ENCODE results near the gene DYNC1LI1. TPM values are rescaled to one million over a fixed set of nuclear protein-coding genes. Genes with fewer than 3 reads are reported as not detected.

DYNC1LI1 gene
- total and polyA plus RNA-seq, 2 experiments from 2014 or later, result 45.1 to 48.0 TPM

GRCh38 chr3:32552013-32552412 is 18.6 kb downstream of the DYNC1LI1 start:
- Histone ChIP-seq H3K27me3 (ENCODE audit: insufficient read depth) (no peaks in the 10 kb centered on the region), H3K4me2 (no peak overlapping the region), H3K4me1 (ENCODE audit: insufficient read depth) (peaks cover 6% of the 10 kb centered on the region; the same call in 1 of the 2 replicates), H3K27ac (ENCODE audit: low read depth) (no peak overlapping the region), H3K36me3 (ENCODE audit: insufficient read depth) (no peaks in the 10 kb centered on the region), H3F3A (replicated peaks; ENCODE audit: low read depth) (no peaks in the 10 kb centered on the region), H4K20me1 (replicated peaks; ENCODE audit: insufficient read depth) (peaks cover 30% of the 10 kb centered on the region), H3K9me2 (ENCODE audit: insufficient read depth) (no peaks in the 10 kb centered on the region), H2AFZ (no peak overlapping the region), H3K4me3 (no peak overlapping the region), H3K79me2 (replicated peaks; ENCODE audit: insufficient read depth) (peaks cover 100% of the 10 kb centered on the region)
- H3K27ac Mint-ChIP-seq, result no peak overlapping the region
- no peaks in the 10 kb centered on the region for H3K36me3 Mint-ChIP-seq (ENCODE audit: low read depth)
- no peaks in the 10 kb centered on the region for H3K9me3 Mint-ChIP-seq
- H3K4me1 Mint-ChIP-seq, result peaks cover 25% of the 10 kb centered on the region
- no peaks in the 10 kb centered on the region for H3K27me3 Mint-ChIP-seq (ENCODE audit: insufficient read depth, low read depth, poor library complexity)
- no peak for ATAC-seq
- no peak for DNase-seq (ENCODE audit: low spot score)
- TF ChIP-seq STAT1 (IDR thresholded peaks at IDR 0.05; ENCODE audit: unreplicated experiment), result no peak
- TF ChIP-seq POLR2AphosphoS5 (IDR thresholded peaks at IDR 0.05; ENCODE audit: low read depth), result no peak
- TF ChIP-seq, protein P1, sequence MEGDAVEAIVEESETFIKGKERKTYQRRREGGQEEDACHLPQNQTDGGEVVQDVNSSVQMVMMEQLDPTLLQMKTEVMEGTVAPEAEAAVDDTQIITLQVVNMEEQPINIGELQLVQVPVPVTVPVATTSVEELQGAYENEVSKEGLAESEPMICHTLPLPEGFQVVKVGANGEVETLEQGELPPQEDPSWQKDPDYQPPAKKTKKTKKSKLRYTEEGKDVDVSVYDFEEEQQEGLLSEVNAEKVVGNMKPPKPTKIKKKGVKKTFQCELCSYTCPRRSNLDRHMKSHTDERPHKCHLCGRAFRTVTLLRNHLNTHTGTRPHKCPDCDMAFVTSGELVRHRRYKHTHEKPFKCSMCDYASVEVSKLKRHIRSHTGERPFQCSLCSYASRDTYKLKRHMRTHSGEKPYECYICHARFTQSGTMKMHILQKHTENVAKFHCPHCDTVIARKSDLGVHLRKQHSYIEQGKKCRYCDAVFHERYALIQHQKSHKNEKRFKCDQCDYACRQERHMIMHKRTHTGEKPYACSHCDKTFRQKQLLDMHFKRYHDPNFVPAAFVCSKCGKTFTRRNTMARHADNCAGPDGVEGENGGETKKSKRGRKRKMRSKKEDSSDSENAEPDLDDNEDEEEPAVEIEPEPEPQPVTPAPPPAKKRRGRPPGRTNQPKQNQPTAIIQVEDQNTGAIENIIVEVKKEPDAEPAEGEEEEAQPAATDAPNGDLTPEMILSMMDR (conservative IDR thresholded peaks at IDR 0.05; ENCODE audit: low read depth in 2 of 2), result no peak
- TF ChIP-seq ZNF331 (CRISPR knock-in tag; IDR thresholded peaks at IDR 0.05; ENCODE audit: low read depth), result no peak
- no peak for TF ChIP-seq NANOG (IDR thresholded peaks at IDR 0.05; ENCODE audit: borderline replicate concordance)
- TF ChIP-seq REST (IDR thresholded peaks at IDR 0.05; ENCODE audit: unreplicated experiment), result no peak
- no peak for TF ChIP-seq ZNF462 (CRISPR knock-in tag; IDR thresholded peaks at IDR 0.05)
- TF ChIP-seq, protein P2, sequence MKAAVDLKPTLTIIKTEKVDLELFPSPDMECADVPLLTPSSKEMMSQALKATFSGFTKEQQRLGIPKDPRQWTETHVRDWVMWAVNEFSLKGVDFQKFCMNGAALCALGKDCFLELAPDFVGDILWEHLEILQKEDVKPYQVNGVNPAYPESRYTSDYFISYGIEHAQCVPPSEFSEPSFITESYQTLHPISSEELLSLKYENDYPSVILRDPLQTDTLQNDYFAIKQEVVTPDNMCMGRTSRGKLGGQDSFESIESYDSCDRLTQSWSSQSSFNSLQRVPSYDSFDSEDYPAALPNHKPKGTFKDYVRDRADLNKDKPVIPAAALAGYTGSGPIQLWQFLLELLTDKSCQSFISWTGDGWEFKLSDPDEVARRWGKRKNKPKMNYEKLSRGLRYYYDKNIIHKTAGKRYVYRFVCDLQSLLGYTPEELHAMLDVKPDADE (IDR thresholded peaks at IDR 0.05), result no peak
- TF ChIP-seq CREB1 (CRISPR knock-in tag; IDR thresholded peaks at IDR 0.05; ENCODE audit: low read depth), result no peak
- no peak for TF ChIP-seq ZNF114 (CRISPR knock-in tag; IDR thresholded peaks at IDR 0.05)
- TF ChIP-seq EZH2 (IDR thresholded peaks at IDR 0.05; ENCODE audit: low read depth, unreplicated experiment), result no peak
- TF ChIP-seq JUNB (IDR thresholded peaks at IDR 0.05; ENCODE audit: unreplicated experiment), result no peak
- TF ChIP-seq EZH2phosphoT487 (IDR thresholded peaks at IDR 0.05; ENCODE audit: unreplicated experiment), result no peak
- H3K4me3 Mint-ChIP-seq, result no peak overlapping the region

Data from GM23338 (cell line).